ENCODE measurements around the gene XRCC6.
"Not testable (repeated sequence)": the region's sequence is repeated elsewhere in the genome, so short reads cannot be mapped to it uniquely, and the experiment has no call there.

XRCC6 gene

DNA sequence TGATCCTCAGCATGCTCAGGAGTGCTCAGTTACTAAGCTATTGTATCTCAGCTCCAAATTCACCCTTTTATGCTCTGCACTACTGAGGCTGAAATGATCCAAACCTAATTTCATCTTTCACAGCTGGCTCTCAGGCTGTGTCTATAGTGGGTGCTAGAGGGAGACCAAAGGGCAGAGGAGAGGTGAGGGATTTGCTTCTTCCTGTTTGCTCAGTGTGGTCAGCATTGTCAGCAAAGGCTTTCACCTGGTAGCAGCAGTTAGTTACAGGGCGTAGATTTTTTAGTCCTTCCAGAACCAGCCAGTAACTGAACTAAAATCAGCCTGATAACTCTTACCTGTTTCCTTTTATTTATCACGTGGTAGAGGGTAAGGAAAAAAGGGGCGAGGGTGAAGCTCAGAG, 33.2 kb downstream of the XRCC6 start:
- no peak for DNase-seq

DNA sequence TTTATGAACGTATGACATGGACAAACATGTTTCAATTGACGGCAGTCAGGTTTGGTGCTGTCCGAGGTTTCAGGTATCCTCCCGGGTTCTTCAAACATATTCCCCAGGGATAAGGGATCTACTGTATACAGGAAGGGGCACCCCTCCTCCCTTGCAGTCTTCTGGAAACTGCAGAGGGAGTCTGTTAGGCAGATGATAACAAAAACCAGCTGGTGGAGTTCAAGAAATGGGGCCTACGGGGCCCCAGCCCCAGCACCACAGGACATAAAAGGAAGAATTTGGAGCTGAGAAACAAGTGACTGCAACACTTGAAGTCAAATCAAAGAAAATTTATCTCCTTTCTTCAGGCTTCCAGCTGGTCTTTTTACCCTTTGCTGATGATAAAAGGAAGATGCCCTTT, 35.5 kb downstream of the XRCC6 start:
- DNase-seq: no peak

DNA sequence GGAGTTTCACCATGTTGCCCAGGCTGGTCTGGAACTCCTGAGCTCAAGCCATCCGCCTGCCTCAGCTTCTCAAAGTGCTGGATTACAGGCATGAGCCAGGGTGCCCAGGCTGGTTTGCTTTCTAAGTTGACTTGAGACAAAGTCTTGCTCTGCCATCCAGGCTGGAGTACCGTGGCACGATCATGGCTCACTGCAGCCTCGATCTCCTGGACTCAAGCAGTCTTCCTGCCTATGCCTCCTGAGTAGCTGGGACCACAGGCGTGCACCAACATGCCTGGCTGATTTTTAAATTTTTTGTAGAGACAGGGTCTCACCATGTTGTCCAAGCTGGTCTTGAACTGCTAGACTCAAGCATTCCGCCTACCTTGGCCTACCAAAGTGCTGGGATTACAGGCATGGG, 36.6 kb downstream of the XRCC6 start:
- DNase-seq: no peak

DNA sequence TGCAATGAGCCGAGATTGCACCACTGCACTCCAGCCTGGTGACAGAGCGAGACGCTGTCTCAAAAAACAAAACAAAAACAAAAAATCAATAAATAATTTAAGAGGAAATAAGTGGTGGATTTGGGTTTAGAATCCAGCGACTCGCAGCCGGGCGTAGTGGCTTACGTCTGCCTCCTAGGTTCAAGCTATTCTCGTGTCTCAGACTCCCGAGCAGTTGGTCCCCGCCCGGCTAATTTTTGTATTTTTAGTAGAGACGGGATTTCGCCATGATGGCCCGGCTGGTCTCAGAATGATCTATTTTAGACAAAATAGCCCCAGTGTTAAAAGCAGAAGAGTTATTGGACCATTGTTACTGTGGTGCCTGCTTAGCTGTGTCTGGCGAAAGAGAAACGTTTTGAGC, 37.8 kb downstream of the XRCC6 start:
- no peak for DNase-seq

DNA sequence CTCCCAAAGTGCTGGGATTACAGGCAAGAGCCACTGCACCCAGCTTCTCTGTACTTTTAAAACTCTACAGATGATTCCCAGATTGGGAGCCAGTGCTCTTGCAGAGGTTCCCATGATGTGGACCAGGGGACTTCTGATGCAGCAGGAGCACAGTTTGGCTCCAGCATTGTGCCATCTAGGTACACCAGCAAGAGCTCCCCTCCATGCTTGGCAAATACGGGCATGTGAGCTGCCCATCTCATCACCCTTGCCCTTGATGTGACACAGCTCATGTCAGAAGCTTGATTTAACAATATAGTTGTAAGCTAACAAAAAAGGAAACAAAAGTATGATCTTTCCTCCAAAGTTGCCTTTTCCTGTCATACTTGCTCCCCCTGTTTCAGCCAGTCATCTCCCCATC, 38.8 kb downstream of the XRCC6 start:
- DNase-seq: no peak

DNA sequence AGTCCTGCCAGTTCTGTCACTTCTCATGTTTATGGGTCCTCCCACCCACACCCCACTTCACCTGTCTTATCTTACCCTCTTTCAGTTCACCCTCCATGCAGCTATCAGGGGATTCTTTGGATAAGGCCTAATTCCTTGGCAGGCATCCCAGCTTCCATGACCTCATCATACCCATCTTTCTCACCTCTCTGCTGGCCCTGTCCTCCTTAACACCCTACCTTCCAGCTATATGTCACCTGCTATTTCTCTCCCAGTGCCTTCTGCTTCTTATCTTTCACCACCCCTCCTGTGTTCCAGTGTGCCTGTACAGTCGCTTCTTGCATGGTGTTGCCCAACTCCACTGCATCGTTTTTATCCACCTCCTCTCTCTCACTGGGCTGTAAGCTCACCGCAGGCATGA, 39.3 kb downstream of the XRCC6 start:
- DNase-seq: no peak

DNA sequence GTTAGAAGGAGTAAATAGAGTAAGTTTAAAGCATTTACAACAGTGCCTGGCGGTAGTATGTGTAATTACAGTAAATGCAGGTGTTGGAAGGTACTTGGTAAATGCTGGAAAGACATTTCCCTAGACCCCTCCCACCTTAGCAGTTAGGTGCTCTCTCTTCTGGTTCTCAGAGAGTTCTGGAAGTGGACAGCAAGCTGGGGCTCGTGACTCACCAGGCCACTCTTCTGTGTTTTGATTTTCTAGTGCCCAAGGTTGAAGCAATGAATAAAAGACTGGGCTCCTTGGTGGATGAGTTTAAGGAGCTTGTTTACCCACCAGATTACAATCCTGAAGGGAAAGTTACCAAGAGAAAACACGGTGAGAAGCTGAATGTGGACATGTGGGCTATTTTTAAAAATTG, 40.0 kb downstream of the XRCC6 start:
- DNase-seq: no peak

DNA sequence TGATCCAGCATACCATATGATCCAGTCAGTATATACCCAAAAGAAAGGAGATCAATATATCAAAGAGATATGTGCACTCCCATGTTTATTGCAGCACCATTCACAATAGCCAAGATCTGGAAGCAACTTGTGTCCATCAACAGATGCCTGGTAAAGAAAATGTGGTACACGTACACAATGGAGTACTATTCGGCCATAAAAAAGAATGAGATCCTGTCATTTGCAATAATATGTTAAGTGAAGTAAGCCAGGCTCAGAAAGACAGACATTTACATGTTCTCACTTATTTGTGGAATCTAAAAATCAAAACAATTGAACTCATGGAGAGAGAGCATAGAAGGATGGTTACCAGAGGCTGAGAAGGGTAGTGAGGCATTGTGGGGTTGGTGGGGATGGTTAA, 40.6 kb downstream of the XRCC6 start:
- DNase-seq: no peak

DNA sequence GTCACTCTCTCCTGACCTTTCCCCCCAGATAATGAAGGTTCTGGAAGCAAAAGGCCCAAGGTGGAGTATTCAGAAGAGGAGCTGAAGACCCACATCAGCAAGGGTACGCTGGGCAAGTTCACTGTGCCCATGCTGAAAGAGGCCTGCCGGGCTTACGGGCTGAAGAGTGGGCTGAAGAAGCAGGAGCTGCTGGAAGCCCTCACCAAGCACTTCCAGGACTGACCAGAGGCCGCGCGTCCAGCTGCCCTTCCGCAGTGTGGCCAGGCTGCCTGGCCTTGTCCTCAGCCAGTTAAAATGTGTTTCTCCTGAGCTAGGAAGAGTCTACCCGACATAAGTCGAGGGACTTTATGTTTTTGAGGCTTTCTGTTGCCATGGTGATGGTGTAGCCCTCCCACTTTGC, 42.5 kb downstream of the XRCC6 start:
- not testable (repeated sequence) for DNase-seq

DNA sequence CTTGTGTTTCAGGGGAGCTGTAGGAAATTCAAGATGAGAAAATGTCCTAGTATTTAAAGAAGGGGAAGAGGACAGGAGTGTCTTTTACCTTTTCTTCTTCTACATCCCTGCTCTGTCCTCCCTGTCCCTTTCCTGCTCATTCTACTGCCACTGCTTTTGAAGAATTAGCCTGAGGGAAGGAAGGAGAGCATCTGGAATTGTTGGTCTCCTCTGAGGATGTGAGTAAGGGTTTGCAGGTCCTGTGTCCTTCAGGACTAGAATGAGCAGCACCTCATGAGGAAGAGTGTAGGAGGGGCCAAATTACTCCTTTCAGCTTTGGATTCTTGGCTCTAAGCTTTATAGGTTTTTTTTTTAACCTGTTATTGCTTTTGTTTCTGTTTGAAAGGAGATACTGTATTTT, 43.4 kb downstream of the XRCC6 start:
- no peak for DNase-seq

DNA sequence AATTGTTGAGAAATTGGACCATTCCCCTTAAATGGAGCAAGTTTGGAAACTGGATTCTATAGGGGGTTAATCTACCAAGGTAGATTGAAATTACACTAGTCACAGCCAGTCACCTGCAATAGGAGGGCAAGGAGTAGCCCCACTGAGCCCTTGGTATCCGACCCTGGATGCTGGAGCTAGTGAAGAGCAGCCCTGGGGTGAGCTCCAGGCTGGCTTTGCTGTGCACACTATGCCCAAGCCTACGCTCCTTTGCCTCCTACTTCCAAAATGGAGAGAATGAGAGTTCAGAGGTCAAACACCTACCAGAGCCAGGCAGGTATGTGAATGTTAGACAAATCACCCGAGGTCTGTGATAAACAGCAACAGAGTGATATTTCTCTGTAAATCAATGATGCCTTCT, 43.9 kb downstream of the XRCC6 start:
- no peak for DNase-seq

DNA sequence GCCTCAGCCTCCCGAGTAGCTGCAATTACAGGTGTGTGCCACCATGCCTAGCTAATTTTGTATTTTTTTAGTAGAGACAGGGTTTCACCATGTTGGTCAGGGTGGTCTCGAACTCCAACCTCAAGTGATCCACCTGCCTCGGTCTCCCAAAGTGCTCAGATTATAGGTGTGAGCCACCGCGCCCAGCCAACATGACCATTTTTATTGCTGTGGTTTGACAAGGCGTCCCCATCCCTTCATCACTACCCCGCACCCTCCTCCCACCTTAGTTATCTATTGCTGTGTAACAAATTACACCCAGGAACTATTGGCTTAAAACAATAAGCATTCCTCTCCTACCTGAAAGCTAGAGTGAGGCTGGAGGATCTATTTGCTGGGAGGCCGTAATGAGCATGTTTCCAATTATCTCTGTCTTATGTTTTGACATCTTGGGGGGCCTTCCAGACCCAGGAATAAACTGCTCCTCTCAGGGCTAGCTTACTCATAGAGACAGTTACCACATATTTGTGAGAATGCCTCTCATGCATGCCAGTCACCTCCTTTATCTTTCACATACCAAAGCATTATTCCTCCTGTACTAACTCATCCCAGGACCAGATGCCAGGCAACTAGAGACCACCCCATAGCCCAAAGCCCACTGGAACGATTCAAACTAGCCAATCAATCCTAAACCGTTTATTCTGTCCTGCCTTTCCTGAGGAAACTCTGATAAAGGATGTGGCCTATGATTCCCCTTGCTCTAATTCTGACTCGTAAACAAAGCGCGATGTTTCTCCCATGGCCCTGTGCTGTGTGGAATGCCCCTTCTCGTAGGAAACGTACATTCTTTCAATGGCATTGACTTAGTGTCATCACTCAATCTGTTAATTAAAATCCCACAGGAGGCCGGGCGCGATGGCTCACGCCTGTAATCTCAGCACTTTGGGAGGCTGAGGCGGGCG, 48.1 kb downstream of the XRCC6 start:
- DNase-seq: no peak

DNA sequence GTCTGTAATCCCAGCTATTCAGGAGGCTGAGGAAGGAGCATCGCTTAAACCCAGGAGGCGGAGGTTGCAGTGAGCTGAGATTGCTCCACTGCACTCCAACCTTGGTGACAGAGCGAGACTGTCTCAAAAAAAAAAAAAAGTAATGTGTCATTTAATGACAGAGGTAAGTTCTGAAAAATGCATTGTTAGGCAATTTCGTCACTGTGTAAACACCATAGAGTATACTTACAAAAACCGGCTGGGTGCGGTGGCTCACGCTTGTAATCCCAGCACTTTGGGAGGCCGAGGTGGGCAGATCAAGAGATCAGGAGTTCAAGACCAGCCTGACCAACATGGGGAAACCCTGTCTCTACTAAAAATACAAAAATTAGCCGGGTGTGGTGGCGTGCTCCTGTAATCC, 51.0 kb downstream of the XRCC6 start:
- DNase-seq: not testable (repeated sequence)

DNA sequence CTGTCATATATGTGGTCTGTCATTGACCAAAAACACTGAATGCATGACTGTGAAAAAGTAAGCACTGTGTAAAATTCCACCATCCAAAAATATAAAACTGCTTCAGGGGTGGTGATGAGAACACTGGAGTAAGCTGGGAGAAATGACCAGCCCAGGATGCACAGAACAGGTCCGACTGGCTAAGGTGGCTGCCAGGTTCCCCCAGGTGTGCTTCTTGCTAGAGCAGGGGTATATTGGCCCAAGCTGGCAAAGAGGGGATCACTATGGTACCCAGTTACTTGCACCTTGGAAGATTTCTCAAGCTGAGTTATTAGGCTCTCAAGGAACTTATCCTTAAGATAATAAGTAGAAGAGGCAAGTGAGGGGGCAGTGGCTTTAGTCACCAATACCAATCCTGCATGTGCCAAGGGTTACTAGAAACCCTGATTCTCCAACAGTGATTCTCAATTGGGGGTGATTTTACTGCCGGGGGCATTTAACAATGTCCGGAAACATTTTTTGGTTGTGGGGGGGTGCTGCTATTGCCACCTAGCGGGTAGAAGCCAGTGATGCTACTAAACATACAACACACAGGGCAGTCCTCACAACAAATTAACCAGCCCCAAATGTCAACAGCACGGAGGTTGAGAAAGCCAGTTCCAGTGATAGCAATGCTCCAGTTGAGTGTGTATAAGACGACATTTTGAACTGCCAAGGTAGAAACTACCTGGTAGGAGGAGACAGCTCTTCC, 51.9 kb downstream of the XRCC6 start:
- DNase-seq: no peak

DNA sequence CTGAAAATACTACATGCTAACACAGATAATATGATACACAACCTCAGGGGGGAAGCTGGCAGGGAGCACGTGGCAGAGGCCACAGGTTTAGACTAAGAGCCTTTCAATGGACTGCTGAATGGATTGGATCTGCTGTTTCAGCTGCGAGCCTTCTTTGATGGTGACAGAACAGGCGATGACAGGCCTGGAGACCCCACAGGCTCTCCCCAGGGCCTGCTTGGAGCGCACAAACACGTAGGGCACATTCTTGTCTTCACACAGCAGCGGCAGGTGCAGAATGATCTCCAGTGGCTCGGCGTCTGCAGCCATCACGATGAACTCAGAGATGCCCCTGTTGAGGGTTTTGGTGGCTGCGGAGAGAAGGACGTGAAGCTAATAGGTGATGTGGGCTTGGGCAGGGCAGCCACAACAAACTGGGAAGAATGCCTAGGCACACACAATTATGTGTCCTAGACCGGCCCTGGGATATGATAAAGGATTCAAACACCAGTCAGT, 53.8 kb downstream of the XRCC6 start:
- DNase-seq: no peak

DNA sequence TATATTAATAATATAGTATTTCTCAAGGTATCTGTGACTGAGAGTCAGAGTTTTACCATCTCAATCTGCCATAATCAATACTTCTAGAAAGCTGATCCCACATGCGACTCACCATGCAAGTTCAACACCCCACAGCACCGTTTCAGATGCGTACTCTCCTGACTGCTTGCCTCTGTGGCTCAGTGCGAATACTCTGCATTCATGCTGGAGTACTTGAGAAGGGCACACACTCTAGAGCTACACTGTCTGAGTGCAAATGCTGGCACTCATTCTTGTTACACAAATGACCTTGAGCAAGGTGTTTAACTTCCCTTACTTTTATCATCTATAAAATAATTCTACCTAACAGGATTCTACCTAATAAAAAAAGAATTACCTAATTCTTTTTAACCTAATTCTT, 55.0 kb downstream of the XRCC6 start:
- DNase-seq: no peak

DNA sequence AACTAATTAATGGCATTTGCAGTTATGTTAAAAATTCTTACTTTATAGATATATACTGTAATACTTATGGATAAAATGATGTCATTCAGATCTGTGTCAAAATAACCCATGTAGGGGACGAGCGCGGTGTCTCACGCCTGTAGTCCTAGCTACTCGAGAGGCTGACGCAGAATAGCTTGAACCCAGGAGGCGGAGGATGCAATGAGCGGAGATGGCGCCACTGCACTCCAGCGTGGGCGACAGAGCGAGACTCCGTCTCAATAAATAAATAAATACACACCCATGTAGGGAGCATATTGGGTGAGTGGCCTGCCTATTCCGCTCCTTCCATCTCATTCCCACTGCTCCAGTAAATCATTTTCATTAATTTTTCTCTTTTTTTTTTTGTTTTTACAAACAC, 60.5 kb downstream of the XRCC6 start:
- DNase-seq: peak in 1 of 2 experiments; percentile 17

DNA sequence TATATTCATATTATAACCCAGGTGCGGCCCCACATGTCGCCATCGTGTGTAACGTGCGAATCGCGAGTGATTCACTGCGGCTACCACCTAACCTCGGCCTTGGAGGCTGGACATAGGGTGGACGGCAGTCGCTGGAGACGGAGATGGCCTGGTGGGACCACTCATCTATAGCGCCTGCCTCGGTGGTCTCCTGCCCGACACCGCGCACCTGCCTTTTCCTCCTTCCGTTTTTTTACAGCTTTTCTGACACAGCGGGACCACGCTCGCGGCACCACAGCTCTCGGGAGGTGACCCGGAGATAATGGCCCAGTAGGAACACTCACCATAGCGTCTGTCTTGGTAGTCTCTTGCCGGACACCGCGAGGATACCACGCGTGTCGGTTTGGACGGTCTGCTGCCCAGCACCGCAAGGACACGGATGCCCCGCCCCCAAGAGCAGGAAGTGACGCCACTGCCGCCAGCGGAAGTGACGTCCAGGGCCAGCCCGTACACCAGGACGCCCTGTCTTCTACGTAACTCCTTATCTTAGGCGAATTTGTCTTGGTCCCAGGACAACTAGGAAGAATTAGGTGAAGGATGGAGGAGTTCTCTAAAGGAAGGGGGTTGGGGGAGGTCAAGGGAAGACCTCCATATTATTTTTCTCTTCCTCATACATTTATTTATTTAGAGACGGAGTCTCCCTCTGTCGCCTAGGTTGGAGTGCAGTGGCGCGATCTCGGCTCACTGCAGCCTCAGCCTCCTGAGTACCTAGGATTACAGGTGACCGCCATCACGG, 61.1 kb downstream of the XRCC6 start:
- DNase-seq: peak; percentile 80 to 81

DNA sequence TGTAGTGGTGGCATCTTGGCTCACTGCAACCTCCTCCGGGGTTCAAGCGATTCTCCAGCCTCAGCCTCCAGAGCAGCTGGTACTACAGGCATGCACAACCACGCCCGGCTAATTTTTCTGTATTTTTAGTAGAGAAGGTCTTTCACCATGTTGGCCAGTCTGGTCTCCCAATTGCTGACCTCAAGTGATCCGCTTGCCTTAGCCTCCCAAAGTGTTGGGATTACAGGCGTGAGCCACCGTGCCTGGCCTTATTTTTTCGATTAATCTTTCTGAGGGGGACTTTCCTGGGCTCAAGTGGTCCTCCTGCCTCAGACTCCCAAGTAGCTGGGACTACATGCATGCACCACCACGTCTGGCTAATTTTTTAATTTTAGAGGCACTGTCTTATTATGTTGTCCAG, 62.0 kb downstream of the XRCC6 start:
- no peak for DNase-seq

DNA sequence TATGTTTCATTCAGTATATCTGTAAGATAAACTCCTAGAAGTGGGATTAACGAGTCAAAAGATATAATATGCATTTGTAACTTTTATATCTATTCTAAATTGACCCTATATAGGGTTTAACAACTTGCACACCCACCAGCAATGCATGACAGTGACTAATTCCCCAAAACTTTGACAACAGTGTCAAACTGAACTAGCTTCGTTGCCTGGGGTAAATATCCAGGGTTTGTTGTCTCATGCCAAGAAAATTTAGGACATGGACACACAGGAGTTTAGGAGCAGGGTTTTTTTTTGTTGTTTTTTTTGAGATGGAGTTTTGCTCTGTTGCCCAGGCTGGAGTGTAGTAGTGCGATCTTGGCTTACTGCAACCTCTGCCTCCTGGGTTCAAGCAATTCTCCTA, 62.5 kb downstream of the XRCC6 start:
- no peak for DNase-seq

DNA sequence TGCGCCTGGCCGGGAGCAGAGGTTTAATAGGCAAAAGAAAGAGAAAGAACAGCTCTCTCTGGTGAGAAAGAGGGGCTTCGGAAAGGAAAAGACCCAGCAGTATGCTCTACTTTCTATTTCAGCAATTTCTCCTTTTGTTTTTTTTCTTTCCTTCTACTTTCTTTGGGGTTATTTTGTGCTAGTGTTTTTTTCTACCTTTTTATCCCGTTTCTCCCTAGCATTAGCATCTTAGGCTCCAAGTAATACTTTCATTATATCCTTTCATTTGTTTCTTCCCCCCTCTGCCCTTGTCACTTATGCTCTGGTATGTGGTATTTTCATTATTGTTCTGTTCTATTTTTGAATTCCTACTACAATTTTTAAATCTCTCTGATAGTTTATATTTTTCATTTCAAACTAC, 63.1 kb downstream of the XRCC6 start:
- no peak for DNase-seq

DNA sequence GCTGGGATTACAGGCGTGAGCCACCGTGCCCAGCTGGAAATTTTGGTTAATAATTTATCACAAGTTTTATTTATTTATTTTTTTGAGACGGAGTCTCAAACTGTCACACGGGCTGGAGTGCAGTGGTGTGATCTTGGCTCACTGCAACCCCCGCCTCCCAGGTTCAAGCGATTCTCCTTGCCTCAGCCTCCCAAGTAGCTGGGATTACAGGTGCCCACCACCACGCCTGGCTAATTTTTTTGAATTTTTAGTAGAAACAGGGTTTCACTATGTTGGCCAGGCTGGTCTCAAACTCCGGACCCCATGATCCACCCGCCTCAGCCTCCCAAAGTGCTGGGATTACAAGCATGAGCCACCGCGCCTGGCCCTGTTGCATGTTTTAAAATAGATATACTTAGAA, 65.8 kb downstream of the XRCC6 start:
- not testable (repeated sequence) for DNase-seq

DNA sequence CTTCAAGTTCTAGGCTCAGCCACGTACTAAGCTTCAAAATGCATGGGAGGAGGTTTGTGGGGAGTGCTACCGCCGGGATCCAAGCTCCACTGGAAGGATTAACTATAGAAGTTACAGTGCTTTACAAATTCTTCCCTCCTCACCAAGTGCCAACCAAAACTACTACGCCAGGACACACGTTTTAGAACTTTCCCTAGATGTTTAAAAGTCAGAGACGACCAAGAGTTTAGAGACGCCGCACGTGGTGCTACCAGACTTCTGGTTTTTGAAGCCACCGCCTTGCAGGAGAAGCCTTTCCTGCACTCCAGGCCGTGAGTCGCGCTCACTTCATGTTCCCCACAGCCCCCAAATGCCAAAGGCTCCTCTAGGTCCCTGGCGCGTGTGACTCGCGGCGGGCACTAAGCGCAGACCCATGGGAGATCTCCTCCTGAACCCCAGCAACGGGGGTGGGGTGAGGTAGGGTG, 66.8 kb downstream of the XRCC6 start:
- DNase-seq: no peak

Measured in stimulated activated CD4-positive, alpha-beta T cell treated with anti-CD3 and anti-CD28 coated beads, Interleukin-4, amount 100 ng/mL, for 4 hours (primary cell).